ENCODE measurements around the gene HSPE1. TPM values are rescaled to one million over a fixed set of nuclear protein-coding genes. Genes with fewer than 3 reads are reported as not detected.

The HSPE1 gene
- total RNA-seq, 1 donor from 2014 or later: 55.4 TPM

DNA sequence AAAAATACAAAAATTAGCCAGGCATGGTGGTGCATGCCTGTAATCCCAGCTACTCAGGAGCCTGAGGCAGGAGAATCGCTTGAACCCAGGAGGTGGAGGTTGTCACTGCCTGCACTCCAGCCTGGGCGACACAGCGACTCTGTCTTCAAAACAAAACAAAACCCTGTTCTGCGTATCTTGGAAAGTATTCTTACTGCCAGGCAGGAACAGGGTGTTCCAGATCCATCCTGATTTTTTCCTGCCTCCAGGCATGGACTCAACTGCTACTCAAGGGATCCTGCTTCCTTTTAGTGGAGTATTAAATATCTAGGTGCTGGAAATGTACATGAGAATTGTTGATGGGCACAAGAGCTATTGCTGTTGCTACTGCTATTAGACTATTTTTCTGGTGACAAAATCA is 12.8 kb upstream of the HSPE1 start:
- Mint-ChIP-seq H3K9me3 (ENCODE audit: low read depth) (peaks cover 7% of the 10 kb centered on the region), H3K27ac (ENCODE audit: unreplicated experiment) (no peak overlapping the region), H3K36me3 (ENCODE audit: low read depth) (peaks cover 38% of the 10 kb centered on the region), H3K4me1 (ENCODE audit: low read depth) (no peaks in the 10 kb centered on the region), H3K4me3 (ENCODE audit: unreplicated experiment) (no peak overlapping the region), H3K27me3 (ENCODE audit: low read depth) (no peaks in the 10 kb centered on the region)
- TF ChIP-seq, protein P1, sequence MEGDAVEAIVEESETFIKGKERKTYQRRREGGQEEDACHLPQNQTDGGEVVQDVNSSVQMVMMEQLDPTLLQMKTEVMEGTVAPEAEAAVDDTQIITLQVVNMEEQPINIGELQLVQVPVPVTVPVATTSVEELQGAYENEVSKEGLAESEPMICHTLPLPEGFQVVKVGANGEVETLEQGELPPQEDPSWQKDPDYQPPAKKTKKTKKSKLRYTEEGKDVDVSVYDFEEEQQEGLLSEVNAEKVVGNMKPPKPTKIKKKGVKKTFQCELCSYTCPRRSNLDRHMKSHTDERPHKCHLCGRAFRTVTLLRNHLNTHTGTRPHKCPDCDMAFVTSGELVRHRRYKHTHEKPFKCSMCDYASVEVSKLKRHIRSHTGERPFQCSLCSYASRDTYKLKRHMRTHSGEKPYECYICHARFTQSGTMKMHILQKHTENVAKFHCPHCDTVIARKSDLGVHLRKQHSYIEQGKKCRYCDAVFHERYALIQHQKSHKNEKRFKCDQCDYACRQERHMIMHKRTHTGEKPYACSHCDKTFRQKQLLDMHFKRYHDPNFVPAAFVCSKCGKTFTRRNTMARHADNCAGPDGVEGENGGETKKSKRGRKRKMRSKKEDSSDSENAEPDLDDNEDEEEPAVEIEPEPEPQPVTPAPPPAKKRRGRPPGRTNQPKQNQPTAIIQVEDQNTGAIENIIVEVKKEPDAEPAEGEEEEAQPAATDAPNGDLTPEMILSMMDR (IDR thresholded peaks at IDR 0.05): no peak
- DNase-seq (ENCODE audit: low spot score): no peak

DNA sequence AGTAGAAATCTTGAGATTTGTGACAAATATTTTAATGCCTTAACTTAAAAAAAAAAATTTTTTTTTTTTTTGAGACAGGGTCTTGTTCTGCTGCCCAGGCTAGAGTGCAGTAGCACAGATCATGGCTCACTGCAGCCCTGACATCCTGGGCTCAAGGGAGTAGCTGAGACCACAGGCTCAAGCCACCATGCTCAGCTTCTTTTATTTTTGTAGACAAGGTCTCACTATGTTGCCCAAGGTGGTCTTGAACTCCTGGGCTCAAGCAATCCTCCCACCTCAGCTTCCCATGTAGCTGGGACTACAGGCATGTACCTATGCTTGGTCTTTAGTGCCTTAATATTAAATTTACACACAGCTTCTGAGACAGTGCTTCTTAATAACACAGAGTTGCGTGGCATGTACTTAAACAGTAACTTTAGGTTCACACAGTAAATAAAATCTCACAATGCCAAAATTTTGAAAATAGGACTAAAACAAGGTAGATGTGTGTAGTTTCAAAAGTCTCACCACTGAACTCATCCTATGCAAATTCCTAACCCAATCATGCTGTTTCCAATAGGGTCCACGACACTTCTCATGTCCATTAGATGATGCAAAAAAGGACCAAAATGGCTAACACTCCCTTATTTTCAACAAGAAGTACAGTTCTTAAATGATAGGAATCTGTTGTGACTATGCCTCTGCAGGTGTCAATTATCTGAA is 4.6 kb upstream of the HSPE1 start:
- no peaks in the 10 kb centered on the region for H3K27me3 Mint-ChIP-seq (ENCODE audit: low read depth)
- peaks cover 31% of the 10 kb centered on the region for H3K4me1 Mint-ChIP-seq (ENCODE audit: low read depth)
- TF ChIP-seq, protein P1 (IDR thresholded peaks at IDR 0.05): no peak
- no peak overlapping the region for H3K4me3 Mint-ChIP-seq (ENCODE audit: unreplicated experiment)
- peaks cover 26% of the 10 kb centered on the region for H3K36me3 Mint-ChIP-seq (ENCODE audit: low read depth)
- DNase-seq (ENCODE audit: low spot score): no peak
- H3K27ac Mint-ChIP-seq (ENCODE audit: unreplicated experiment): no peak overlapping the region
- no peaks in the 10 kb centered on the region for H3K9me3 Mint-ChIP-seq (ENCODE audit: low read depth)

DNA sequence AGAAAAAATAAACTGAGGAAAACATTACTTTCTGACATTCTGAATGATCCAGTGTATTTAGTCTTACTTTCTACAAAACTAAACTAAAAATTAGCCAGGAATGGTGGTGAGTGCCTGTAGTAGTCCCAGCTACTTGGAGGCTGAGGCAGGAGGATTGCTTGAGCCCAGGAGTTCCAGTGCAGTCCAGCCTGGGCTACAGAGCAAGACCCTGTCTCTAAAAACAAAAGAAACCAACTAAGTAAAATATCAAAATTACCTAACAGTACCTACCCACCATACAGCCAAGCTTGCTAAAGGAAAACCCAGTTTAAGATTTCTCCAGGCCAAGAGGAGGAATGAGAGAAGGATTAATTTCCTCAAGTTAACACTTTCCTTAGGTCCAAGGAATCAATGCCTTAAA is 3.5 kb upstream of the HSPE1 start:
- TF ChIP-seq, protein P1 (IDR thresholded peaks at IDR 0.05): no peak
- peak overlapping the region; percentile 49 for H3K27ac Mint-ChIP-seq (ENCODE audit: unreplicated experiment)
- H3K9me3 Mint-ChIP-seq (ENCODE audit: low read depth): no peaks in the 10 kb centered on the region
- H3K27me3 Mint-ChIP-seq (ENCODE audit: low read depth): no peaks in the 10 kb centered on the region
- no peak overlapping the region for H3K4me3 Mint-ChIP-seq (ENCODE audit: unreplicated experiment)
- H3K36me3 Mint-ChIP-seq (ENCODE audit: low read depth): peaks cover 22% of the 10 kb centered on the region
- H3K4me1 Mint-ChIP-seq (ENCODE audit: low read depth): peaks cover 40% of the 10 kb centered on the region
- no peak for DNase-seq (ENCODE audit: low spot score)

DNA sequence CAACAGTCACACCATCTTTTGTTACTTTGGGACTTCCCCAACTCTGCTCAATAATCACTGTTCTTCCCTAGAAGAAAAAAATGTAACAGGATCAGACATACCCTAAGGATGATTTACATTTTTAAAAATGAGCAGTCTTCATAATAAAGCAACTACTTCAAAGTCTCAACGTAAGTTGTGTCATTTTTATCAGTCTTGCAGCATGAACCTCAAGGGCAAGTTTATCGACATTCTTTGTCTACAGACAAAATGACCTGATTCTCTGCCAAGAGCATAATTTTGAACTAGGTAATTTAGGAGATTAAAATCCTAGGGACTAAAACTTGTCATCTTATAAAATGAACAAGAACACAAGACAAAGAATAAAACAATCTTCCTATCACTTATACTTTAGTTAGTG is 2.9 kb upstream of the HSPE1 start:
- Mint-ChIP-seq H3K4me1 (ENCODE audit: low read depth) (peaks cover 46% of the 10 kb centered on the region), H3K27ac (ENCODE audit: unreplicated experiment) (peak overlapping the region; percentile 27), H3K27me3 (ENCODE audit: low read depth) (no peaks in the 10 kb centered on the region), H3K4me3 (ENCODE audit: unreplicated experiment) (peak overlapping the region; percentile 88), H3K36me3 (ENCODE audit: low read depth) (peaks cover 25% of the 10 kb centered on the region), H3K9me3 (ENCODE audit: low read depth) (no peaks in the 10 kb centered on the region)
- DNase-seq (ENCODE audit: low spot score): no peak
- TF ChIP-seq, protein P1 (IDR thresholded peaks at IDR 0.05): no peak

DNA sequence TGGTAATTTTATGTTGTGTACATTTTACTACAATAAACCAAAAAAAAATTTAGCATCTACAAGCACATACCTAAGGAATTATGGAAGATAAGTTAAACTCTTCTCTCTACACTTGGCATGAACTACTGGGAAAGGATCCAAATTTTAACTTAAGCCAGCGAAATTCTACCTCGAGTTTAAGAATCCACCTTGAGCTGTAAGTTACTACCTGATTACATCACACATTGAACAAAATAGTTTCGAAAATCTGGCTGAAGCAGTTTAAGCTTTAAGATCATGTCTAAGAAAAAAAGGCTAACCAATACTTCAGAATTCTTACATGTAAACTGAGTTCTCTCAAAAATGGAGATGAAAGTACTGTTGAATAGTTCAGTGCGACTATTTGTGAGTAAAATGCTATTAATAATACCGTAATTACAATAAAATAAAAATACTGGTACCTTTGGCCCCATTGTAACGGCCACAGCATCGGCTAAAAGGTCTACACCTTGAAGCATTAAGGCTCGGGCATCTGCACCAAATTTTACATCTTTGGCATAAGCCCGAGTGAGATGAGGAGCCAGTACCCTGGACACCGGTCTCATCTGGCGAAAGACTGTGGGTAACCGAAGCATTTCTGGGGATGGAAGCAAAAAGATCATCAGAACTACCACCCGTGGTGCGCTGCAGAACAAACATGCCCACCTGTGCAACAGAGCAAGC is 1.8 kb upstream of the HSPE1 start:
- H3K27ac Mint-ChIP-seq (ENCODE audit: unreplicated experiment): peak overlapping the region; percentile 95

More for the DNA sequence above, 1.8 kb upstream of the HSPE1 start:
- Mint-ChIP-seq H3K36me3 (ENCODE audit: low read depth) (peaks cover 20% of the 10 kb centered on the region), H3K4me3 (ENCODE audit: unreplicated experiment) (peak overlapping the region; percentile 88), H3K4me1 (ENCODE audit: low read depth) (peaks cover 52% of the 10 kb centered on the region), H3K9me3 (ENCODE audit: low read depth) (no peaks in the 10 kb centered on the region), H3K27me3 (ENCODE audit: low read depth) (no peaks in the 10 kb centered on the region)
- DNase-seq (ENCODE audit: low spot score): no peak
- TF ChIP-seq, protein P1 (IDR thresholded peaks at IDR 0.05): no peak
